HepG2 (cell line): ENCODE measurements around the gene INF2. TPM values are rescaled to one million over a fixed set of nuclear protein-coding genes. Genes with fewer than 3 reads are reported as not detected.

Source experiments
- ATAC-seq: fragments of 200-7000 bp; cut with Tn5 transposase; 3 replicates; pipeline ENCODE4 v1.9.1; 2020; ENCODE audit warnings: mild to moderate bottlenecking, moderate library complexity
- BruUV-seq: library from RNA; stranded (reverse); fragments of 400-500 nt; replicated peaks from 2 replicates; lab custom pipeline; 2021; lab: Mats Ljungman, UMichigan
- CTCF ChIA-PET: fragments of 300-600 bp; formaldehyde crosslinking; extraction: SDS; loops from one replicate; lab custom pipeline; 2021; ENCODE audit warnings: low total read pairs, inconsistent platforms, low intra/inter-chr PET ratio; lab: Yijun Ruan, JAX
- POLR2A ChIA-PET: fragments of 350-600 bp; sonication (Branson Sonifier 250); formaldehyde crosslinking; loops from one replicate; lab custom pipeline; 2020; ENCODE audit warnings: antibody characterized with exemption, inconsistent platforms; lab: Yijun Ruan, JAX
- DNase-seq: peaks from one replicate; pipeline ENCODE4 v3.0.0-alpha.2; 2015; ENCODE audit warnings: low spot score
- FAIRE-seq: peaks from 3 replicates; lab custom pipeline; 2011; peaks lifted over from hg19 to GRCh38; lab: Jason Lieb, UNC
- H2AFZ ChIP-seq: one replicate; pipeline ENCODE4 v1.6.1; 2011; ENCODE audit warnings: low read length, inconsistent platforms
- H3K27ac ChIP-seq: fragments of 300-600 bp; 3 replicates; pipeline ENCODE4 v1.8.0; 2011; ENCODE audit warnings: mixed run types, mild to moderate bottlenecking, mixed read lengths, low read length, inconsistent platforms; ENCODE audit not compliant: insufficient read depth; ENCODE audit errors: extremely low read length
- H3K27me3 ChIP-seq, 2 experiments: fragments of 200-600 bp in 1 of 2; 2 replicates in 1 of 2; 3 replicates in 1 of 2; pipeline versions ENCODE4 v1.6.0 to v1.8.0; 2011; ENCODE audit warnings: low read length in 2 of 2, mild to moderate bottlenecking in 2 of 2, moderate library complexity in 2 of 2, inconsistent platforms in 1 of 2; ENCODE audit not compliant: insufficient read depth in 2 of 2, control insufficient read depth in 1 of 2
- H3K36me3 ChIP-seq, 2 experiments: fragments of 200-600 bp in 1 of 2; replicated peaks in 1 of 2; 2 replicates in 1 of 2; 3 replicates in 1 of 2; pipeline versions ENCODE4 v1.5.1 to v1.8.0; 2011; ENCODE audit warnings: low read length in 2 of 2, inconsistent platforms in 1 of 2; ENCODE audit not compliant: insufficient read depth in 2 of 2, control insufficient read depth in 1 of 2
- H3K4me1 ChIP-seq: 2 replicates; pipeline ENCODE4 v1.5.1; 2012; ENCODE audit warnings: low read length, inconsistent platforms; ENCODE audit not compliant: insufficient read depth
- H3K4me2 ChIP-seq: 2 replicates; pipeline ENCODE4 v1.6.0; 2011; ENCODE audit warnings: low read depth, low read length, inconsistent platforms
- H3K4me3 ChIP-seq, 3 experiments: fragments of 200-600 bp in 1 of 3; sonication (generic), shearing (Covaris generic) in 1 of 3; replicated peaks in 1 of 3; 2 replicates each; pipeline ENCODE4 v1.5.1; 2011 to 2016; ENCODE audit warnings: low read length in 3 of 3, inconsistent platforms in 2 of 3, low read depth in 2 of 3, mild to moderate bottlenecking in 2 of 3, control low read depth in 1 of 3, mixed read lengths in 1 of 3; ENCODE audit not compliant: insufficient read depth in 1 of 3
- H3K79me2 ChIP-seq: one replicate; pipeline ENCODE4 v1.6.1; 2011; ENCODE audit warnings: low read length, inconsistent platforms; ENCODE audit not compliant: insufficient read depth
- H3K9ac ChIP-seq: 2 replicates; pipeline ENCODE4 v1.6.0; 2011; ENCODE audit warnings: mild to moderate bottlenecking, low read depth, low read length, inconsistent platforms; ENCODE audit not compliant: insufficient read depth
- H3K9me3 ChIP-seq: 2 replicates; pipeline ENCODE4 v1.5.1; 2012; ENCODE audit warnings: mild to moderate bottlenecking, low read length
- H4K20me1 ChIP-seq: 2 replicates; pipeline ENCODE4 v1.6.0; 2011; ENCODE audit warnings: inconsistent platforms, mild to moderate bottlenecking, low read length, moderate library complexity; ENCODE audit not compliant: insufficient read depth
- AGO2 ChIP-seq: fragments of 200-400 bp; formaldehyde crosslinking; optimal IDR thresholded peaks from 2 replicates; pipeline ENCODE3; 2017; ENCODE audit warnings: mild to moderate bottlenecking, low read depth, low read length, moderate library complexity
- BHLHE40 ChIP-seq: IDR thresholded peaks from 2 replicates; pipeline ENCODE4 v1.6.1; 2011; ENCODE audit warnings: low read length, improper control_type of control experiment
- NFYB ChIP-seq: sonication (generic); formaldehyde crosslinking; IDR thresholded peaks from 2 replicates; pipeline ENCODE4 v1.4.0; 2020; ENCODE audit warnings: missing genetic modification reagents
- PBX3 ChIP-seq: sonication (generic); formaldehyde crosslinking; IDR thresholded peaks from 2 replicates; pipeline ENCODE4 v1.8.1; 2023; ENCODE audit warnings: missing genetic modification reagents, inconsistent platforms, borderline replicate concordance
- PCBP1 ChIP-seq: fragments of 200-400 bp; formaldehyde crosslinking; IDR thresholded peaks from 2 replicates; pipeline ENCODE4 v1.6.1; 2017; ENCODE audit warnings: mild to moderate bottlenecking, low read depth, low read length, borderline replicate concordance
- PRDM15 ChIP-seq: sonication (generic); formaldehyde crosslinking; IDR thresholded peaks from 2 replicates; pipeline ENCODE4 v1.4.0; 2020; ENCODE audit warnings: missing genetic modification reagents
- RBFOX2 ChIP-seq: fragments of 200-400 bp; formaldehyde crosslinking; IDR thresholded peaks from 2 replicates; pipeline ENCODE4 v1.6.1; 2017; ENCODE audit warnings: low read depth, mild to moderate bottlenecking, low read length
- ZNF160 ChIP-seq: sonication (generic); formaldehyde crosslinking; IDR thresholded peaks from 2 replicates; pipeline ENCODE4 v1.8.0; 2022; ENCODE audit warnings: mild to moderate bottlenecking, inconsistent platforms, missing genetic modification reagents
- ZNF780A ChIP-seq: sonication (generic); formaldehyde crosslinking; IDR thresholded peaks from 2 replicates; pipeline ENCODE4 v1.8.0; 2022; ENCODE audit warnings: mild to moderate bottlenecking, missing genetic modification reagents, moderate library complexity
- WGBS: methylation state at CpG from one replicate; pipeline ENCODE4 v1.1.6; 2017; ENCODE audit warnings: low lambda C conversion rate; 5-methylcytosine and 5-hydroxymethylcytosine counted together
- in situ Hi-C: cut with HindIII; loops from 2 replicates; pipeline ENCODE4 v1.10.0; 2017; ENCODE audit warnings: low pct_unique_long_range_greater_than_20kb; ENCODE audit not compliant: extremely low pct_ligation_motif_present
- intact Hi-C: fragments of 100-400 bp; cut with micrococcal nuclease; formaldehyde crosslinking; loops from one replicate; pipeline ENCODE4 v1.10.0; 2022; ENCODE audit not compliant: unreplicated experiment
- polyA plus RNA-seq, 8 experiments: library from polyadenylated mRNA; depleted of rRNA in 3 of 8; stranded (reverse) in 7 of 8; unstranded in 1 of 8; fragments of >200 nt; fragmentation: Illumina TruSeq in 4 of 8; extraction: Trizol in 4 of 8; gene quantifications; 2 replicates each; pipeline versions ENCODE4 v1.2.1 to v1.2.3, GENCODE V29; 2011 to 2016; ENCODE audit warnings: low read depth in 4 of 8, missing spikeins in 1 of 8, mixed read lengths in 1 of 8; ENCODE audit not compliant: insufficient read depth in 1 of 8
- total RNA-seq, 5 experiments: library from RNA; depleted of rRNA; stranded (reverse); fragments of >200 nt; fragmentation: Illumina TruSeq; extraction: Trizol; gene quantifications; 2 replicates each; pipeline ENCODE4 v1.2.3, GENCODE V29; 2016; ENCODE audit warnings: low read depth in 1 of 5

INF2 gene
- total and polyA plus RNA-seq, 2 of the 13 experiments (the other 11 are each of a cell fraction or from before 2014, with no cell fraction given): 16.4 to 26.4 TPM

- TF ChIP-seq PRDM15 (CRISPR knock-in tag) (no peak), NFYB (CRISPR knock-in tag) (peak; percentile 37; the same call in 1 of the 2 replicates)
Observed at GRCh38 chr14:104705340-104706047, 16.1 kb downstream of the INF2 start (continued).

GRCh38 chr14:104706733-104707607, 17.6 kb downstream of the INF2 start:
- no peak for DNase-seq
- BruUV-seq: no TSS peak
- H3K4me2 ChIP-seq: no peak overlapping the region
- no peak overlapping the region for H3K9ac ChIP-seq
- no peak for ATAC-seq
- peaks cover 17 to 31% of the 10 kb centered on the region in 2 experiments; a peak in 3 of 5 replicates for H3K36me3 ChIP-seq
- H3K4me1 ChIP-seq: no peaks in the 10 kb centered on the region
- WGBS: 93% methylated on average over 11 of the region's 28 CpGs
- H2AFZ ChIP-seq: no peak overlapping the region
- TF ChIP-seq ZNF160 (CRISPR knock-in tag) (no peak), PBX3 (CRISPR knock-in tag) (no peak), PCBP1 (0 out of 2 replicates have a peak, but pooled peaks have one; percentile 35), AGO2 (peak; percentile 66), ZNF780A (CRISPR knock-in tag) (no peak), BHLHE40 (no peak), RBFOX2 (0 out of 2 replicates have a peak, but pooled peaks have one; percentile 23)
- no peaks in the 10 kb centered on the region for H3K9me3 ChIP-seq
- ChIA-PET POLR2A (interaction anchor here (1.2 kb wide), 1 partner anchor 26 kb away, joined by 3 read pairs; no protein-coding TSS in a partner anchor), CTCF (no interaction called here)
- H3K4me3 ChIP-seq: no peak overlapping the region
- no peaks in the 10 kb centered on the region for H4K20me1 ChIP-seq
- no peaks in the 10 kb centered on the region for H3K79me2 ChIP-seq
- no peak for FAIRE-seq
- intact Hi-C loops (no loop called here), in situ Hi-C loops (loop anchor here (5.0 kb wide), 1 partner anchor 55 kb away; no protein-coding TSS in a partner anchor)
- H3K27me3 ChIP-seq: no peaks in the 10 kb centered on the region
- no peak overlapping the region for H3K27ac ChIP-seq
